HepG2 (cell line): ENCODE data around the gene ABL2. TPM values are rescaled to one million over a fixed set of nuclear protein-coding genes. Genes with fewer than 3 reads are reported as not detected.

ENCODE experiments used
- ATM ChIP-seq: fragments of 450-650 bp; IDR thresholded peaks from 2 replicates; pipeline ENCODE4 v1.7.1; 2017; ENCODE audit warnings: mild to moderate bottlenecking, borderline replicate concordance
- FOXK1 ChIP-seq: sonication (generic); formaldehyde crosslinking; IDR thresholded peaks from 2 replicates; pipeline ENCODE4 v1.4.0; 2020; ENCODE audit warnings: low read depth, missing genetic modification reagents, borderline replicate concordance
- LCORL ChIP-seq, 2 experiments: fragments of 450-650 bp in 1 of 2; sonication (generic) in 1 of 2; formaldehyde crosslinking in 1 of 2; IDR thresholded peaks; 2 replicates each; pipeline versions ENCODE4 v1.5.0 to v1.6.1; 2017 to 2020; ENCODE audit warnings: antibody characterized with exemption in 1 of 2, missing genetic modification reagents in 1 of 2
- NFE2 ChIP-seq: sonication (generic); formaldehyde crosslinking; IDR thresholded peaks from 2 replicates; pipeline ENCODE4 v1.4.0; 2020; ENCODE audit warnings: missing genetic modification reagents
- RAD51 ChIP-seq: fragments of 450-650 bp; IDR thresholded peaks from 2 replicates; pipeline ENCODE4 v1.6.1; 2016; ENCODE audit warnings: borderline replicate concordance
- SSRP1 ChIP-seq: IDR thresholded peaks from 2 replicates; pipeline ENCODE4 v1.6.1; 2016; ENCODE audit warnings: control low read depth
- TOE1 ChIP-seq: sonication (generic); formaldehyde crosslinking; IDR thresholded peaks from 2 replicates; pipeline ENCODE4 v1.4.0; 2020; ENCODE audit warnings: mild to moderate bottlenecking, missing genetic modification reagents
- ZNF205 ChIP-seq: IDR thresholded peaks from 2 replicates; pipeline ENCODE4 v1.6.1; 2018; ENCODE audit warnings: missing biosample characterization, missing genetic modification reagents
- ZNF207 ChIP-seq: fragments of 450-650 bp; IDR thresholded peaks from 2 replicates; pipeline ENCODE4 v1.6.1; 2016; ENCODE audit warnings: antibody characterized with exemption, borderline replicate concordance
- ZNF263 ChIP-seq: sonication (generic); formaldehyde crosslinking; IDR thresholded peaks from 2 replicates; pipeline ENCODE4 v1.4.0; 2020; ENCODE audit warnings: missing genetic modification reagents
- ZNF451 ChIP-seq: sonication (generic); formaldehyde crosslinking; IDR thresholded peaks from 2 replicates; pipeline ENCODE4 v1.5.0; 2020; ENCODE audit warnings: mild to moderate bottlenecking, missing genetic modification reagents
- polyA plus RNA-seq, 8 experiments: library from polyadenylated mRNA; depleted of rRNA in 3 of 8; stranded (reverse) in 7 of 8; unstranded in 1 of 8; fragments of >200 nt; fragmentation: Illumina TruSeq in 4 of 8; extraction: Trizol in 4 of 8; gene quantifications; 2 replicates each; pipeline versions ENCODE4 v1.2.1 to v1.2.3, GENCODE V29; 2011 to 2016; ENCODE audit warnings: low read depth in 4 of 8, missing spikeins in 1 of 8, mixed read lengths in 1 of 8; ENCODE audit not compliant: insufficient read depth in 1 of 8
- total RNA-seq, 5 experiments: library from RNA; depleted of rRNA; stranded (reverse); fragments of >200 nt; fragmentation: Illumina TruSeq; extraction: Trizol; gene quantifications; 2 replicates each; pipeline ENCODE4 v1.2.3, GENCODE V29; 2016; ENCODE audit warnings: low read depth in 1 of 5
- TF ChIP-seq, protein P1 (sequence below): sonication (generic); formaldehyde crosslinking; IDR thresholded peaks from 2 replicates; pipeline ENCODE4 v1.8.0; 2022; ENCODE audit warnings: low read depth, missing genetic modification reagents
- TF ChIP-seq, protein P2 (sequence below): sonication (generic); formaldehyde crosslinking; IDR thresholded peaks from 2 replicates; pipeline ENCODE4 v1.4.0; 2020; ENCODE audit warnings: missing genetic modification reagents, borderline replicate concordance
- TF ChIP-seq, protein P3 (sequence below): sonication (generic); formaldehyde crosslinking; IDR thresholded peaks from 2 replicates; pipeline ENCODE4 v1.4.0; 2020; ENCODE audit warnings: missing genetic modification reagents
- TF ChIP-seq, protein P4 (sequence below): sonication (generic); formaldehyde crosslinking; IDR thresholded peaks from 2 replicates; pipeline ENCODE4 v1.5.0; 2020; ENCODE audit warnings: missing genetic modification reagents
- TF ChIP-seq, protein P5 (sequence below): IDR thresholded peaks from 2 replicates; pipeline ENCODE4 v1.6.1; 2016; ENCODE audit warnings: missing compliant biosample characterization, missing genetic modification reagents, borderline replicate concordance

ABL2 gene
- total and polyA plus RNA-seq, 2 of the 13 experiments (the other 11 are each of a cell fraction or from before 2014, with no cell fraction given): 5.8 to 6.0 TPM

DNA sequence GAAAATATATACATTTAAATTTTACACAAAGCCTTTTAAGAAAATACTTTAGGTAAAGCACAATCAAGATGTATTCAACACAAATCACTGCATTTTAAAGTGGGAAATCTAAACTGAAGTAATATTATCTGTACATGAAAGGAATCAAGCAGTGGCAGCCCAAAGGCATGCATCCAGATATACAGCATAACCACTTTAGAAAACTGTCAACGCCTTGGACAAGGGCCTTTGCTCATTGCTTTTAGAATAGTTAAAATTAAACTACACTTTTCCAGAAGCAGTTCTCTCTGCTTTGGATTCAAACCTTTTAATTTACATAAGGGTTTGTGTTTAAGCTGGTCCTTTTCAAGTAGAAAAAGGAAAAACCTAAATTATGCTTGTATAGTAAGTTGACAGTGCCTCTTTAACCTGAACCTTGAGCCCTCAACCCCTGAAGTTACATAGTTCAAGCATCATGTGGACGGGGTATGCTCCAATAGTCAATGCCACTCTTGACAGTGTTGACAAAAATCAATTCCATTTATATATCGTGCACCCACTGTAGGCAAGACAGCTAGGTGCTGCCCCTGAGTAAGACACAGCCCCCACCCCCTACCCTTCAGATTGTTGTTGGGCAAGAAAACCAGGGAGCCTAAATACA is 124.7 kb downstream of the ABL2 start (continued):
- TF ChIP-seq LCORL (IDR thresholded peaks at IDR 0.05) (peak; percentile 47; the same call in 1 of the 2 replicates), LCORL (CRISPR knock-in tag; IDR thresholded peaks at IDR 0.05) (peak; percentile 89), SSRP1 (CRISPR knock-in tag) (peak; percentile 76; the same call in 1 of the 2 replicates), ZNF207 (no peak), FOXK1 (peak; percentile 90), TOE1 (CRISPR knock-in tag) (no peak; the same call in 1 of the 2 replicates), ATM (no peak), RAD51 (no peak), NFE2 (CRISPR knock-in tag) (no peak), ZNF205 (CRISPR knock-in tag) (0 out of 2 replicates have a peak, but pooled peaks have one; percentile 62), ZNF451 (CRISPR knock-in tag) (no peak), ZNF263 (CRISPR knock-in tag) (no peak; the same call in 1 of the 2 replicates)
- TF ChIP-seq, protein P1, sequence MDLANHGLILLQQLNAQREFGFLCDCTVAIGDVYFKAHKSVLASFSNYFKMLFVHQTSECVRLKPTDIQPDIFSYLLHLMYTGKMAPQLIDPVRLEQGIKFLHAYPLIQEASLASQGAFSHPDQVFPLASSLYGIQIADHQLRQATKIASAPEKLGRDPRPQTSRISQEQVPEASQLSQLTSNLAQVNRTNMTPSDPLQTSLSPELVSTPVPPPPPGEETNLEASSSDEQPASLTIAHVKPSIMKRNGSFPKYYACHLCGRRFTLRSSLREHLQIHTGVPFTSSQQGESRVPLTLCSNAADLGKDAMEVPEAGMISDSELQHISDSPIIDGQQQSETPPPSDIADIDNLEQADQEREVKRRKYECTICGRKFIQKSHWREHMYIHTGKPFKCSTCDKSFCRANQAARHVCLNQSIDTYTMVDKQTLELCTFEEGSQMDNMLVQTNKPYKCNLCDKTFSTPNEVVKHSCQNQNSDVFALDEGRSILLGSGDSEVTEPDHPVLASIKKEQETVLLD (CRISPR knock-in tag): no peak
- TF ChIP-seq, protein P2, sequence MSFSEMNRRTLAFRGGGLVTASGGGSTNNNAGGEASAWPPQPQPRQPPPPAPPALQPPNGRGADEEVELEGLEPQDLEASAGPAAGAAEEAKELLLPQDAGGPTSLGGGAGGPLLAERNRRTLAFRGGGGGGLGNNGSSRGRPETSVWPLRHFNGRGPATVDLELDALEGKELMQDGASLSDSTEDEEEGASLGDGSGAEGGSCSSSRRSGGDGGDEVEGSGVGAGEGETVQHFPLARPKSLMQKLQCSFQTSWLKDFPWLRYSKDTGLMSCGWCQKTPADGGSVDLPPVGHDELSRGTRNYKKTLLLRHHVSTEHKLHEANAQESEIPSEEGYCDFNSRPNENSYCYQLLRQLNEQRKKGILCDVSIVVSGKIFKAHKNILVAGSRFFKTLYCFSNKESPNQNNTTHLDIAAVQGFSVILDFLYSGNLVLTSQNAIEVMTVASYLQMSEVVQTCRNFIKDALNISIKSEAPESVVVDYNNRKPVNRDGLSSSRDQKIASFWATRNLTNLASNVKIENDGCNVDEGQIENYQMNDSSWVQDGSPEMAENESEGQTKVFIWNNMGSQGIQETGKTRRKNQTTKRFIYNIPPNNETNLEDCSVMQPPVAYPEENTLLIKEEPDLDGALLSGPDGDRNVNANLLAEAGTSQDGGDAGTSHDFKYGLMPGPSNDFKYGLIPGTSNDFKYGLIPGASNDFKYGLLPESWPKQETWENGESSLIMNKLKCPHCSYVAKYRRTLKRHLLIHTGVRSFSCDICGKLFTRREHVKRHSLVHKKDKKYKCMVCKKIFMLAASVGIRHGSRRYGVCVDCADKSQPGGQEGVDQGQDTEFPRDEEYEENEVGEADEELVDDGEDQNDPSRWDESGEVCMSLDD (CRISPR knock-in tag): no peak
- TF ChIP-seq, protein P3, sequence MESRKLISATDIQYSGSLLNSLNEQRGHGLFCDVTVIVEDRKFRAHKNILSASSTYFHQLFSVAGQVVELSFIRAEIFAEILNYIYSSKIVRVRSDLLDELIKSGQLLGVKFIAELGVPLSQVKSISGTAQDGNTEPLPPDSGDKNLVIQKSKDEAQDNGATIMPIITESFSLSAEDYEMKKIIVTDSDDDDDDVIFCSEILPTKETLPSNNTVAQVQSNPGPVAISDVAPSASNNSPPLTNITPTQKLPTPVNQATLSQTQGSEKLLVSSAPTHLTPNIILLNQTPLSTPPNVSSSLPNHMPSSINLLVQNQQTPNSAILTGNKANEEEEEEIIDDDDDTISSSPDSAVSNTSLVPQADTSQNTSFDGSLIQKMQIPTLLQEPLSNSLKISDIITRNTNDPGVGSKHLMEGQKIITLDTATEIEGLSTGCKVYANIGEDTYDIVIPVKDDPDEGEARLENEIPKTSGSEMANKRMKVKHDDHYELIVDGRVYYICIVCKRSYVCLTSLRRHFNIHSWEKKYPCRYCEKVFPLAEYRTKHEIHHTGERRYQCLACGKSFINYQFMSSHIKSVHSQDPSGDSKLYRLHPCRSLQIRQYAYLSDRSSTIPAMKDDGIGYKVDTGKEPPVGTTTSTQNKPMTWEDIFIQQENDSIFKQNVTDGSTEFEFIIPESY (CRISPR knock-in tag): no peak
- TF ChIP-seq, protein P4, sequence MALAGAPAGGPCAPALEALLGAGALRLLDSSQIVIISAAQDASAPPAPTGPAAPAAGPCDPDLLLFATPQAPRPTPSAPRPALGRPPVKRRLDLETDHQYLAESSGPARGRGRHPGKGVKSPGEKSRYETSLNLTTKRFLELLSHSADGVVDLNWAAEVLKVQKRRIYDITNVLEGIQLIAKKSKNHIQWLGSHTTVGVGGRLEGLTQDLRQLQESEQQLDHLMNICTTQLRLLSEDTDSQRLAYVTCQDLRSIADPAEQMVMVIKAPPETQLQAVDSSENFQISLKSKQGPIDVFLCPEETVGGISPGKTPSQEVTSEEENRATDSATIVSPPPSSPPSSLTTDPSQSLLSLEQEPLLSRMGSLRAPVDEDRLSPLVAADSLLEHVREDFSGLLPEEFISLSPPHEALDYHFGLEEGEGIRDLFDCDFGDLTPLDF (CRISPR knock-in tag): no peak
- TF ChIP-seq, protein P5, sequence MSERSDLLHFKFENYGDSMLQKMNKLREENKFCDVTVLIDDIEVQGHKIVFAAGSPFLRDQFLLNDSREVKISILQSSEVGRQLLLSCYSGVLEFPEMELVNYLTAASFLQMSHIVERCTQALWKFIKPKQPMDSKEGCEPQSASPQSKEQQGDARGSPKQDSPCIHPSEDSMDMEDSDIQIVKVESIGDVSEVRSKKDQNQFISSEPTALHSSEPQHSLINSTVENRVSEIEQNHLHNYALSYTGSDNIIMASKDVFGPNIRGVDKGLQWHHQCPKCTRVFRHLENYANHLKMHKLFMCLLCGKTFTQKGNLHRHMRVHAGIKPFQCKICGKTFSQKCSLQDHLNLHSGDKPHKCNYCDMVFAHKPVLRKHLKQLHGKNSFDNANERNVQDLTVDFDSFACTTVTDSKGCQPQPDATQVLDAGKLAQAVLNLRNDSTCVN (CRISPR knock-in tag): peak; percentile 80; the same call in 1 of the 2 replicates
